Posterior cingulate gyrus (tissue), 11 donors: Measurements from ENCODE around the gene ZNF157.
"Not testable (repeated sequence)": the region's sequence is repeated elsewhere in the genome, so short reads cannot be mapped to it uniquely, and the experiment has no call there.

ENCODE experiments used
- DNase-seq, 10 donors: peaks; one replicate each; pipeline versions ENCODE4 v3.0.0 to v3.0.0-alpha.2; 2020 to 2021; ENCODE audit warnings: mixed read lengths in 3 of 10
- intact Hi-C: fragments of 100-400 bp; cut with DNase I; formaldehyde crosslinking; loops from one replicate; pipeline ENCODE4 v1.15.1; 2023

Gene ZNF157

GRCh38 chrX:47370278-47370677 lies at the start of gene ZNF157:
Gene ZNF157, plus strand, starts transcription at chrX:47370578. Its CDS starts 91 bp downstream, at chrX:47370669.
- DNase-seq = no peak
- intact Hi-C loops = no loop called here

GRCh38 chrX:47321386-47321785 lies 49.0 kb upstream of the ZNF157 start:
- intact Hi-C loops = no loop called here
- peak; percentile 29 to 95 (median 69) for DNase-seq

- intact Hi-C loops = no loop called here
- no peak for DNase-seq
Measured at GRCh38 chrX:47321823-47322371, 48.5 kb upstream of the ZNF157 start.

DNA sequence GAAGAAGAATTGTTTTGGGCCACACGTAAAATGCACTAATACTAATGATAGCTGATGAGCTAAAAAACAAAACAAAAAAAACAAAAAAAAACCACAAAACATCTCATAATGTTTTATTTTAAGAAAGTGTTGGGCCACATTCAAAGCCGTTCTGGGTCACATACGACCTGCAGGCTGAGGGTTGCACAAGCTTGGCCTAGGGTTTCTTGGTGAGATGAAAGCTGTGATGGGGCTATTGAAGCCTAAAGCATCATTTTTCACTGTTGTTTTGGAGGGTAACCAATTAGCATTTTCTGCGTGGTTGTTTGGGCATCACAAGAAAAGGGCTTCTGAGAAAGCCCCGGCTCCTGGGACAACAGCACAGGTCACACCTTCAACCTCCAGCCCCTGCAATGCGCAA lies 42.5 kb upstream of the ZNF157 start:
- no peak for DNase-seq

DNA sequence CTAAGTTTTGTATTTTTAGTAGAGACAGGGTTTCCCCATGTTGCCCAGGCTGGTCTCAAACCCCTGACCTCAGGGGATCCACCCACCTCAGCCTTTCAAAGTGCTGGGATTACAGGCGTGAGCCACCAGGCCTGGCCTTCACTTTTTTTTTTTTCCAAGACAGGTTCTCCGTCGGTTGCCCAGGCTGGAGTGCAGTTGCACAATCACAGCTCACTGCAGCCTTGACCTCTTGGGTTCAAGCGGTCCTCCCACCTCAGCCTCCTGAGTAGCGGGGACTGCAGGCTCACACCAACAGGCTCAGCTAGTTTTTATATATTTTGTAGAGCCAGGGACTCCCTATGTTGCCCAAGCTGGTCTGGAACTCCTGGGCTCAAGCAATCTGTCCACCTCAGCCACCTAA lies 37.6 kb upstream of the ZNF157 start:
- DNase-seq, intact Hi-C loops: not testable (repeated sequence)

More for the DNA sequence above, 42.5 kb upstream of the ZNF157 start:
- intact Hi-C loops = no loop called here

- intact Hi-C loops = no loop called here
- DNase-seq = no peak
Measured at GRCh38 chrX:47351706-47352105, 18.7 kb upstream of the ZNF157 start.

DNA sequence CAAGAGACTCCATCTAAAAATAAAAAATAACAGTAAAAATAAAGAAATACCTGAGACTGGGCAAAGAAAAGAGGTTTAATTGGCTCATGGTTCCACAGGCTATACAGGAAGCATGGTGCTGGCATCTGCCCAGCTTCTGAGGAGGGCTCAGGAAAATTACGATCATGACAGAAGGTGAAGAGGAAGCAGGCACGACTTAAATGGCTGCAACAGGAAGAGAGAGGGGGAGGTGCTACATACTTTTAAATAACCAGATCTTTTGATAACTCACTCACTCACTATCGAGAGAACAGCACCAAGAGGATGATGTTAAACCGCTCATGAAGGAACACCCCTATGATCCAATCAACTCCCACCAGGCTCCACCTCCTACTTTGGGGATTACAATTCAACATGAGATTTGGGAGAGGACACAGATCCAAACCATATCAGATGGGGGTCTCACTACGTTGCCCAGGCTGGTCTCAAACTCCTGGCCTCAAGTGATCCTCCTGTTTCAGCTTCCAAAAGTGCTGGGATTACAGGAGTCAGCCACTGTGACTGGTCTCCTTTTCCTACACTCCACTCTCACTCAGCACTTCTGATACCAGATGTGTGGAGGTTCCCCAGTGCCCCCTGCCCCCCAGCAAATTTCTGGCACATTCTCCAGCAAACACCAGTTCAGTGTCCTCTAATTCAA lies 11.9 kb upstream of the ZNF157 start:
- DNase-seq = no peak
- intact Hi-C loops = no loop called here

DNA sequence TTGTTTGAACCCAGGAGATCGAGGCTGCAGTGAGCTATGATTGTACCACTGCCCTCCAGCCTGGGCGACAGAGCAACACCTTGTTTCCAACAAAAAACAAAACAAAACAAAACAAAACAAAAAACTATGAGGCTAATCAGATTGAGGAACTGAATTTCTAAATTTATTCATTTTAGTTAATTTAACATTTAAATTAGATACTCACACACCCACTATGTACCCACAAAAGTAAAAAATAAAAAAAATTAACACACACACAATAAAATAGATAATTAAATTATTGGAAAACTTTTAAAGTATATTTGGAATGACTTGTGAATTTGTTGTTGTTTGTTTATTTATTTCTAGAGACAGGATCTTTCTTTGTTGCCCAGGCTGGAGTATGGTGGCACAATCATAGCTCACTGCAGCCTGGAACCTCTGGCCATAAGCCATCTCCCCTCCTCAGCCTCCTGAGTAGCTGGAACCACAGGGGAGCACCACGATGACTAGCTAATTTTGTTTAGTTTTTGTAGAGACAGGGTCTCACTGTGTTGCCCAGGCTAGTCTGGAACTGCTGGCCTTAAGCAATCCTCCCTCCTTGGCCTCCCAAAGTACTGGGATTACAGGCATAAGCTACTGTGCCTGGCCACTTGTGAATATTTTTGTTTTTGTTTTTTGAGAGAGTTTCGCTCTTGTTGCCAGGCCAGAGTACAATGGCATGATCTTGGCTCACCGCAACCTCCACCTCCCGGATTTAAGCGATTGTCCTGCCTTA lies 9.8 kb upstream of the ZNF157 start:
- no peak for DNase-seq
- intact Hi-C loops = loop anchor here (10.0 kb wide), 1 partner anchor 126 kb away; the partner anchor contains the start of gene USP11

DNA sequence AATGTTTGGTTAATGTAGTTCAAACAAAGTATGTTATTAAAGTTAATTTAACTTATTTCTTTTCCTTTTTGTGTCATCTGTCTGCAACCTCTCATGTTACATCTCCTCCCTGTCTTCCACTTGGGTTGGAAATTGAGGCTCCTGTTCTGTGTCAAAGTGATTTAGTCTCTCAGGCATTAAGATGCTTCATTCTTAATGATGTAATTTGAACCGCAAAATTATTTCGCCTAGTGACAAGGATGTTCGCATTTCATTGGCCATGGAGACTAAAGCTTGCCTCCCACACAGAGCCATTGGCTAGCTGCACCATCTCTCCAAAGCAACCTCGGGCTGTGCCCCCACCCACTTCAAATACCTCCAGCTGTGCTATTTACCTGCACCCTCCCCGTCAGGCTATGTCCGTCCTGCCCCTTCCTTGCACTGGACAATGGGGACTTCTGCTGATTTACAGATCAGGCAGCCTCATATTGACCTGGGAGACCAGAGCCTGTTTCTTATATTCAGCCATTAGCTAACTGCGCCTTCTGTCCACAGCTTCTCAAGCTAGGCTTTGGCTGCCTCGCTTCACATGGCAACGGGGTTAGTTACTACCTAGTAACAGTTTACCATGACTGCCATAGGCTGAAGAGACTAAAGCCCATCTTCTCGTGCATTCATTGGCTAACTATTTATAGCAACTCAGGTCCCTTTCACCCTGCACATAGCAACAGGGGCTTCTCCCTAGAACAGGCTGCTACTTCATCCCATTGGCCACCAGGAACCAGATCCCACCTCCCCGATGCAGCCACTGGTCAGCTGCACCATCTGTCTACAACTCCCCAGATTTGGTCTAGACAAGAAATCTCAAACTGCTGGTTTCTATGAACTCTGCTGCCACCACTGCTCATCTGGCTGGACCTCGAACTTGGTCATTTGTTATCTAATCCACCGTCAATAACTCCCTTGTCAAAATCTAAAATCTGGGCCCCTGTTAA lies 8.6 kb upstream of the ZNF157 start:
- DNase-seq = peak; percentile 65 to 98 (median 80)
- intact Hi-C loops = loop anchor here (10.0 kb wide), 1 partner anchor 127 kb away; the partner anchor contains the start of gene USP11

GRCh38 chrX:47366041-47366722 lies 4.2 kb upstream of the ZNF157 start:
- DNase-seq = peak; percentile 43 to 92 (median 63)
- intact Hi-C loops = loop anchor here (10.0 kb wide), 1 partner anchor 131 kb away; the partner anchor contains the start of gene USP11

- peak in 1 of 10 donors; percentile 22 for DNase-seq
- intact Hi-C loops = no loop called here
Measured at GRCh38 chrX:47373198-47373597, 2.8 kb downstream of the ZNF157 start.

DNA sequence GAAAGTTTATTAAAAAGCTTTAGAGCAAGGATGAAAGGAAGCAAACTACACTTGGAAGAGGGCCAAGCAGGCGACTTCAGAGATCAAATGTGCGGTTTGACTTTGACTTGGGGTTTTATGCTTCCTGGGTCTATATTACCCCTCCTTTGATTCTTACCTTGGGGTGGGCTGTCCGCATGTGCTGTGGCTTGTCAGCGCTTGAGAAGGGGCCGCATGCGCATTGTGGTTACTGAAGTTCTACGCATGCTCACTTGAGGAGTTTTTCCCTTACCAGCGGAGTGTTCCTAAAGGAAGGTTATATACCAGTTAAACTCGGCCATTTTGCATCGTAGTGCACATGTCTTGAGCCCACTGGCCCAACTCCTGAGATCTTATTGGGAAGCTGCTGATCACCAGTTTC lies 9.9 kb downstream of the ZNF157 start:
- intact Hi-C loops = no loop called here
- peak in 1 of 10 donors; percentile 41 for DNase-seq

DNA sequence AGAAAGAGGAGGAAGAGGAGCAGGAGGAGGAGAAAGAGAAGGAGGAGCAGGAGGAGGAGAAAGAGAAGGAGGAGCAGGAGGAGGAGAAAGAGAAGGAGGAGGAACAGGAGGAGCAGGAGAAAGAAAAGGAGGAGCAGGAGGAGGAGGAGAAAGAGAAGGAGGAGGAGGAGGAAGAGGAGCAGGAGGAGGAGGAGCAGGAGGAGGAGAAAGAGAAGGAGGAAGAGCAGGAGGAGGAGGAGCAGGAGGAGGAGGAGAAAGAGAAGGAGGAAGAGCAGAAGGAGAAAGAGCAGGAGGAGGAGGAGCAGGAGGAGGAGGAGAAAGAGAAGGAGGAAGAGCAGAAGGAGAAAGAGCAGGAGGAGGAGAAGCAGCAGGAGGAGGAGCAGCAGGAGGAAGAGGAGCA lies 10.5 kb downstream of the ZNF157 start:
- intact Hi-C loops = not testable (repeated sequence)

DNA sequence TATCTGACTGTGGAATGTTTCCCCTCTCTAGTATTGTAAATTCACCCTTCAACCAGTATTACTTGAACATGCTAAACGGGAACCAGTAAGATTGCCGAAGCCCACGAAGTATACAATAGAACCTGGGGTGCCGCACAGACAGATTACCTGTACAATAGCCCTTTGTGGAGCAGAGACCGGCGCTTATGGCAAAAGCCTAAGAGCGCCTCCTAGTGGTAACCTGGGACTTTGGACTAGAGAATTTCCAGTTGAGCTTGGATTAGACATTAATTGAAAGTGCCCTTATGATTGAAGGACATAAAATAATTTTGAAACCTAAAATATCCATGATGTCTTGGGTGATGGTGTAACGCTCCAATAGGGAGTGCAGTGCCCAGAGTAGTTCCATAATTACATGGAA lies 14.1 kb downstream of the ZNF157 start:
- intact Hi-C loops = no loop called here
- peak in 8 of 10 donors; percentile 13 to 91 (median 61) for DNase-seq

More for the DNA sequence above, 10.5 kb downstream of the ZNF157 start:
- not testable (repeated sequence) for DNase-seq

- intact Hi-C loops = no loop called here
- DNase-seq = no peak
Measured at GRCh38 chrX:47390780-47391179, 20.4 kb downstream of the ZNF157 start.

DNA sequence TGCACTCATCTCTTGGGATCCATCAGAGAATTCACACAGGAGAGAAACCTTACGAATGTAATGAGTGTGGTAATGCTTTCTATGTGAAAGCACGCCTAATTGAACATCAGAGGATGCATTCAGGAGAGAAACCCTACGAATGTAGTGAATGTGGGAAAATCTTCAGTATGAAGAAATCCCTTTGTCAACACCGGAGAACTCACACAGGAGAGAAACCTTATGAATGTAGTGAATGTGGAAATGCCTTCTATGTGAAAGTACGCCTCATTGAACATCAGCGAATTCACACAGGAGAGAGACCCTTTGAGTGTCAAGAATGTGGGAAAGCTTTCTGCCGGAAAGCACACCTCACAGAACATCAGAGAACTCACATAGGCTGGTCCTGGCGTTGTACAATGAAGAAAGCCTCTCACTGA lies 42.8 kb downstream of the ZNF157 start:
- intact Hi-C loops = no loop called here
- no peak for DNase-seq

DNA sequence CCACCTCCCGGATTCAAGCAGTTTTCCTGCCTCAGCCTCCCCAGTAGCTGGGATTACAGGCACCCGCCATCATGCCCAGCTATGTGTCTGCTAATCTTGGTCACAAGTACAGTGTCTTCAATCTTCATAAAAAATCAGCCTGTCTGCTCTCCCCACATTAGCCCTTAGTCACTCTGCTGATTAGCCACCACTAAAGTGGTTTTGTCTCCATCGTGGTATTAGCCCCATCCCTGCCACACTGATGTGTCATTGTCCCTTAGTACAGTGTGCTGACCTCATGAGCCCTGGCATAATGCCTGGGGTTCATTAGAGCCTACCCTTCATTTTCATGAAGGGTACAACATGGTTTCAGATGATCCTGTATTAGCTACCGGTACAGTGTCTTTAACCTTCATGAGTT lies 49.9 kb downstream of the ZNF157 start:
- intact Hi-C loops = no loop called here
- no peak for DNase-seq

GRCh38 chrX:47420962-47421361 lies 50.6 kb downstream of the ZNF157 start:
- no peak for DNase-seq
- intact Hi-C loops = no loop called here

- no peak for DNase-seq
- intact Hi-C loops = no loop called here
Measured at GRCh38 chrX:47422444-47422843, 52.1 kb downstream of the ZNF157 start.

GRCh38 chrX:47430925-47431324 lies 60.5 kb downstream of the ZNF157 start:
- intact Hi-C loops = no loop called here
- no peak for DNase-seq
